HG02678 (cell line): ENCODE results near the gene STPG4.

Source experiments
- ATAC-seq: cut with Tn5 transposase; IDR thresholded peaks from one replicate; pipeline ENCODE4 v1.9.1; 2021; ENCODE audit warnings: mild to moderate bottlenecking, moderate library complexity; ENCODE audit not compliant: unreplicated experiment

Gene STPG4

GRCh38 chr2:47056868-47057686 lies 98.0 kb downstream of the STPG4 start:
- peak; percentile 62 for ATAC-seq

GRCh38 chr2:47056374-47056773 lies 98.7 kb downstream of the STPG4 start:
- no peak for ATAC-seq

GRCh38 chr2:47054868-47055267 lies 100.2 kb downstream of the STPG4 start:
- no peak for ATAC-seq

- no peak for ATAC-seq
Measured at GRCh38 chr2:47054036-47054555, 101.0 kb downstream of the STPG4 start.

GRCh38 chr2:47052847-47053246 lies 102.3 kb downstream of the STPG4 start:
- no peak for ATAC-seq

GRCh38 chr2:47051562-47051961 lies 103.5 kb downstream of the STPG4 start:
- ATAC-seq, result no peak

- ATAC-seq, result no peak
Measured at GRCh38 chr2:47050762-47051161, 104.3 kb downstream of the STPG4 start.

GRCh38 chr2:47050021-47050760 lies 104.9 kb downstream of the STPG4 start:
- ATAC-seq, result no peak

GRCh38 chr2:47049502-47049901 lies 105.6 kb downstream of the STPG4 start:
- ATAC-seq, result no peak

GRCh38 chr2:47048801-47049480 lies 106.2 kb downstream of the STPG4 start:
- no peak for ATAC-seq

GRCh38 chr2:47046271-47046670 lies 108.8 kb downstream of the STPG4 start:
- ATAC-seq, result no peak

- no peak for ATAC-seq
Measured at GRCh38 chr2:47043891-47044239, 111.2 kb downstream of the STPG4 start.

- no peak for ATAC-seq
Measured at GRCh38 chr2:47043142-47043890, 111.8 kb downstream of the STPG4 start.

GRCh38 chr2:47041891-47042684 lies 113.0 kb downstream of the STPG4 start:
- ATAC-seq, result no peak

GRCh38 chr2:47041063-47041462 lies 114.0 kb downstream of the STPG4 start:
- ATAC-seq, result no peak

- no peak for ATAC-seq
Measured at GRCh38 chr2:47040651-47041050, 114.5 kb downstream of the STPG4 start.

- ATAC-seq, result no peak
Measured at GRCh38 chr2:47039913-47040562, 115.1 kb downstream of the STPG4 start.

GRCh38 chr2:47039489-47039870 lies 115.6 kb downstream of the STPG4 start:
- no peak for ATAC-seq

- no peak for ATAC-seq
Measured at GRCh38 chr2:47038656-47039488, 116.2 kb downstream of the STPG4 start.
